Mucosa of descending colon (tissue), 3 donors: ENCODE results near the gene GJB6. TPM values are rescaled to one million over a fixed set of nuclear protein-coding genes. Genes with fewer than 3 reads are reported as not detected.
A peak's percentile ranks its signal among the peaks of the same experiment; 100 is the strongest.

Source experiments
- ATAC-seq: fragments of 200-7000 bp; cut with Tn5 transposase; one replicate; pipeline ENCODE4 v1.9.1; 2020; ENCODE audit warnings: mild to moderate bottlenecking, moderate library complexity
- DNase-seq, 3 donors: peaks; one replicate each; pipeline ENCODE4 v3.0.0-alpha.2; 2020
- H3K36me3 ChIP-seq: fragments of 200-600 bp; one replicate; pipeline ENCODE4 v1.8.0; 2021; ENCODE audit warnings: low read depth, mild to moderate bottlenecking
- H3K4me1 ChIP-seq: fragments of 200-600 bp; one replicate; pipeline ENCODE4 v1.8.0; 2021; ENCODE audit warnings: low read depth, mild to moderate bottlenecking
- H3K4me3 ChIP-seq: fragments of 200-600 bp; one replicate; pipeline ENCODE4 v1.8.0; 2021; ENCODE audit warnings: mild to moderate bottlenecking
- H3K9me3 ChIP-seq: fragments of 200-600 bp; one replicate; pipeline ENCODE4 v1.8.0; 2021; ENCODE audit warnings: mild to moderate bottlenecking
- intact Hi-C, 2 donors: fragments of 100-400 bp; cut with DNase I in 1 of 2; cut with micrococcal nuclease in 1 of 2; formaldehyde crosslinking; loops; one replicate each; pipeline versions ENCODE4 v1.11.0 to v1.11.1; 2022; cut with DNase I, micrococcal nuclease
- total RNA-seq, 3 donors: library from RNA; stranded (reverse); fragmentation: NEBNext Ultra II Directional in 2 of 3; extraction: Animal tissue kit (Norgen Biotek cat#: 25700) in 2 of 3; gene quantifications; one replicate each; pipeline versions ENCODE4 v1.2.1 to v1.2.4, GENCODE V29; 2021 to 2023
- TF ChIP-seq, protein P1 (sequence below): fragments of 200-600 bp; IDR thresholded peaks from one replicate; pipeline ENCODE4 v1.8.0; 2022; ENCODE audit warnings: antibody characterized with exemption, mild to moderate bottlenecking
- donor health status: DM: no; HTN: no; CAD: no; lungs with moderate emphysema.
- donor health status: DM: no; HTN: no; CAD: no.
- donor health status: DM: no; HTN: yes; CAD: no.

GJB6 gene
- total RNA-seq, 3 donors from 2014 or later = not detected

DNA sequence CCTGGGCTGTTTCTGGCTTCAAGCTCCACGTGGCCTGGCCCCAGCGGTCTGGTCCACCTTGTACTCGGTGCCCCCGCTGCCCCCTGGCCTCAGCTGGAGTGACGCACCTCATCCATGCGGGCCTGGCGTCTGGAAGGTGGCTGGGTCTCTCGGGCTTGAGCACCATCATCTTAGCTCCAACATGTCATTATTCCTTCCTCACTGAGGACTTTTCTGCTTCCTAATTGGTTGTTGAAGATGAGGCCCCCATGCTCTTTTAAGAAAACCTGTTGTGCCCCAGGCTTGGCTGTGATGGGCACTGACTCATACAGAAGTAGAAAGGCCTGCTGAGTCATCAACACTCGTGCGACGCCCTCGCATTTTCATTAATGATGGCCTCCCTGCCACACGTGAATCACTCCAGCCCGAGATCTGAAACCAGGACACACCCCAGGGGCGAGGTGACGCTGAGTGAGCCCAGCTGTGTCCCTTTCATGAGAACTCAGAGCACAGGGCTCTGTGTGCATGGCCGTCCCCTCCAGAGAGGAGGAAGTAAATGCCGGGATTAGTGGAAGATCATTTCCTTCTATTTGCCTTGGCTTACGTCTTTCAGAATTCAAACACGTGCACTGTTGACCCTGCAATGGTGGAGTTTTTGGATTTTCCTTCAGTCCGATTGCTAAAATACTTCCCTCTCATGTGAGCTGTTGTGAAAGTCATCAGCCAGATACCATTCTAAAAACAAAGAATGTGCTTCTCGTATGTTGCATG is 57.3 kb downstream of the GJB6 start:
- Histone ChIP-seq H3K4me3 (no peak overlapping the region), H3K9me3 (no peaks in the 10 kb centered on the region), H3K36me3 (no peaks in the 10 kb centered on the region), H3K4me1 (no peaks in the 10 kb centered on the region)
- peak; percentile 97 for ATAC-seq
- intact Hi-C loops = no loop called here
- TF ChIP-seq, protein P1, sequence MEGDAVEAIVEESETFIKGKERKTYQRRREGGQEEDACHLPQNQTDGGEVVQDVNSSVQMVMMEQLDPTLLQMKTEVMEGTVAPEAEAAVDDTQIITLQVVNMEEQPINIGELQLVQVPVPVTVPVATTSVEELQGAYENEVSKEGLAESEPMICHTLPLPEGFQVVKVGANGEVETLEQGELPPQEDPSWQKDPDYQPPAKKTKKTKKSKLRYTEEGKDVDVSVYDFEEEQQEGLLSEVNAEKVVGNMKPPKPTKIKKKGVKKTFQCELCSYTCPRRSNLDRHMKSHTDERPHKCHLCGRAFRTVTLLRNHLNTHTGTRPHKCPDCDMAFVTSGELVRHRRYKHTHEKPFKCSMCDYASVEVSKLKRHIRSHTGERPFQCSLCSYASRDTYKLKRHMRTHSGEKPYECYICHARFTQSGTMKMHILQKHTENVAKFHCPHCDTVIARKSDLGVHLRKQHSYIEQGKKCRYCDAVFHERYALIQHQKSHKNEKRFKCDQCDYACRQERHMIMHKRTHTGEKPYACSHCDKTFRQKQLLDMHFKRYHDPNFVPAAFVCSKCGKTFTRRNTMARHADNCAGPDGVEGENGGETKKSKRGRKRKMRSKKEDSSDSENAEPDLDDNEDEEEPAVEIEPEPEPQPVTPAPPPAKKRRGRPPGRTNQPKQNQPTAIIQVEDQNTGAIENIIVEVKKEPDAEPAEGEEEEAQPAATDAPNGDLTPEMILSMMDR = no peak
- DNase-seq = peak; percentile 72 to 88 (median 74)

DNA sequence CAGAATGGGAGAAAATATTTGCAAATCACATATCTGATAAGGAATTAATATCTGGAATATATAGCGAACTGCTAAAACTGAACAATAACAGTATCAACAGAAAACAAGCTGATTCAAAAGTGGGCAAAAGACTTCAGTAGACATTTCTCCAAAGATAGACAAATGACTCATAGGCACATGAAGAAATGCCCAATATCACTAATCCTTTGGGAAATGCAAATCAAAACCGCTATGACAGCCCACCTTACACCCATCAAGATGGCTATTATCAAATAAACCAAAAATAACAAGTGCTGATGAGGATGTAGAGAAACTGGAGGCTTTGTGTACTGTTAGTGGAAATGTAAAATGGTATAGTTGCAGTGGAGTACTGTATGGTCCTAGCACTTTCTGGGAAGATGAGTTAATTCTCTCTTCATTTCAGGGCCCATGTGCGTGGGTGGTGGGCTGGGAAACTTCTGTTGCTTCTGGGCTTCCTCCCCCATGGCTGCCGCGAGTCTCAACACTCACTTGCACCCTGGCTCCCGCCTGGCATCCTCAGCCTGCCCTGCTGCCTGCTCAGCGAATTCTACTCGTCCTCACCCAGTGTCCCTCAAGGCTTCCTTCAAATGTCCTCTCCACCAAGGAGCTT is 58.9 kb downstream of the GJB6 start:
- intact Hi-C loops = no loop called here
- H3K4me1 ChIP-seq = no peaks in the 10 kb centered on the region
- no peaks in the 10 kb centered on the region for H3K36me3 ChIP-seq
- DNase-seq (no peak), ATAC-seq (no peak)
- no peaks in the 10 kb centered on the region for H3K9me3 ChIP-seq
- no peak overlapping the region for H3K4me3 ChIP-seq
- TF ChIP-seq, protein P1 = no peak

Other genes with a start within 250 kb of the GJB6 start
- not detected for gene GJA3, start 71.3 kb downstream of the GJB6 start, total RNA-seq
- gene GJB2, start 39.4 kb downstream of the GJB6 start, total RNA-seq = 10 to 100 TPM; 18.1 to 45.4 (median 42.9) TPM